RWPE2 (cell line): Measurements from ENCODE around the gene CPB2.

Source experiments
- ATAC-seq: fragments of 200-7000 bp; cut with Tn5 transposase; 3 replicates; pipeline ENCODE4 v1.9.1; 2021; ENCODE audit warnings: low read depth
- DNase-seq: peaks from one replicate; pipeline ENCODE4 v3.0.0-alpha.2; 2020; ENCODE audit warnings: low spot score
- H3K27ac ChIP-seq: fragments of 450-650 bp; 2 replicates; pipeline ENCODE4 v1.5.1; 2017; ENCODE audit warnings: mild to moderate bottlenecking; ENCODE audit not compliant: poor library complexity, severe bottlenecking
- H3K27me3 ChIP-seq: fragments of 250-450 bp; sonication (Bioruptor Pico); 2 replicates; pipeline ENCODE4 v1.5.1; 2021; ENCODE audit warnings: mild to moderate bottlenecking, moderate library complexity; ENCODE audit not compliant: insufficient read depth, poor library complexity, severe bottlenecking
- H3K36me3 ChIP-seq: fragments of 250-450 bp; sonication (Bioruptor Pico); 2 replicates; pipeline ENCODE4 v1.5.1; 2020; ENCODE audit warnings: low read depth, mild to moderate bottlenecking, moderate library complexity
- H3K4me1 ChIP-seq: fragments of 250-450 bp; sonication (Bioruptor Pico); 2 replicates; pipeline ENCODE4 v1.5.1; 2021; ENCODE audit warnings: mild to moderate bottlenecking, moderate library complexity; ENCODE audit not compliant: insufficient read depth, poor library complexity, severe bottlenecking
- H3K4me3 ChIP-seq: fragments of 250-450 bp; sonication (Bioruptor Pico); 2 replicates; pipeline ENCODE4 v1.5.1; 2021; ENCODE audit warnings: mild to moderate bottlenecking, moderate library complexity; ENCODE audit not compliant: severe bottlenecking
- H3K9me3 ChIP-seq: fragments of 250-450 bp; sonication (Bioruptor Pico); 2 replicates; pipeline ENCODE4 v1.5.1; 2021; ENCODE audit warnings: mild to moderate bottlenecking, moderate library complexity; ENCODE audit not compliant: severe bottlenecking
- CTCF ChIP-seq: fragments of 450-650 bp; IDR thresholded peaks from one replicate; pipeline ENCODE4 v1.5.1; 2017; ENCODE audit warnings: mild to moderate bottlenecking, moderate library complexity; ENCODE audit not compliant: poor library complexity, severe bottlenecking

Gene CPB2

GRCh38 chr13:46134494-46134893, 29.7 kb upstream of the CPB2 start:
- no peak overlapping the region for H3K27ac ChIP-seq
- peaks cover 10% of the 10 kb centered on the region for H3K4me1 ChIP-seq
- no peak overlapping the region for H3K4me3 ChIP-seq
- no peaks in the 10 kb centered on the region for H3K36me3 ChIP-seq
- ATAC-seq (no peak), DNase-seq (no peak)
- TF ChIP-seq CTCF, result no peak
- H3K27me3 ChIP-seq, result no peaks in the 10 kb centered on the region
- H3K9me3 ChIP-seq, result no peaks in the 10 kb centered on the region

GRCh38 chr13:46132109-46132508, 27.3 kb upstream of the CPB2 start:
- peaks cover 10% of the 10 kb centered on the region for H3K4me1 ChIP-seq
- H3K9me3 ChIP-seq, result no peaks in the 10 kb centered on the region
- no peak for ATAC-seq
- H3K27ac ChIP-seq, result no peak overlapping the region
- no peak for TF ChIP-seq CTCF
- DNase-seq, result no peak
- no peaks in the 10 kb centered on the region for H3K36me3 ChIP-seq
- no peak overlapping the region for H3K4me3 ChIP-seq
- H3K27me3 ChIP-seq, result no peaks in the 10 kb centered on the region

GRCh38 chr13:46131705-46132104, 26.9 kb upstream of the CPB2 start:
- Histone ChIP-seq H3K36me3 (no peaks in the 10 kb centered on the region), H3K4me1 (peaks cover 10% of the 10 kb centered on the region), H3K27me3 (no peaks in the 10 kb centered on the region), H3K27ac (no peak overlapping the region), H3K4me3 (no peak overlapping the region), H3K9me3 (no peaks in the 10 kb centered on the region)
- DNase-seq (no peak), ATAC-seq (no peak)
- no peak for TF ChIP-seq CTCF

GRCh38 chr13:46129955-46130618, 25.3 kb upstream of the CPB2 start:
- Histone ChIP-seq H3K4me1 (peaks cover 13% of the 10 kb centered on the region), H3K36me3 (no peaks in the 10 kb centered on the region), H3K27me3 (no peaks in the 10 kb centered on the region), H3K27ac (no peak overlapping the region), H3K9me3 (no peaks in the 10 kb centered on the region), H3K4me3 (no peak overlapping the region)
- no peak for ATAC-seq
- no peak for DNase-seq
- no peak for TF ChIP-seq CTCF

GRCh38 chr13:46129124-46129523, 24.3 kb upstream of the CPB2 start:
- H3K27me3 ChIP-seq, result no peaks in the 10 kb centered on the region
- no peak overlapping the region for H3K4me3 ChIP-seq
- H3K4me1 ChIP-seq, result peaks cover 8% of the 10 kb centered on the region
- ATAC-seq (no peak), DNase-seq (no peak)
- no peak overlapping the region for H3K27ac ChIP-seq
- no peaks in the 10 kb centered on the region for H3K36me3 ChIP-seq
- no peak for TF ChIP-seq CTCF
- no peaks in the 10 kb centered on the region for H3K9me3 ChIP-seq
